Adrenal gland (tissue), 12 donors: ENCODE data around the gene ARMH3. TPM values are rescaled to one million over a fixed set of nuclear protein-coding genes. Genes with fewer than 3 reads are reported as not detected.
A peak's percentile ranks its signal among the peaks of the same experiment; 100 is the strongest.

Experiments
- DNase-seq, 7 donors: peaks; one replicate each; pipeline ENCODE4 v3.0.0-alpha.2; 2019 to 2020
- H3K27ac ChIP-seq, 5 donors: fragments of 200-600 bp; sonication (generic) in 4 of 5; 1 replicate in 3 of 5; 2 replicates in 2 of 5; pipeline versions ENCODE4 v1.5.1 to v1.8.0; 2016 to 2020; ENCODE audit warnings: mild to moderate bottlenecking in 1 of 5
- H3K27me3 ChIP-seq: fragments of 200-600 bp; 2 replicates; pipeline ENCODE4 v1.8.0; 2021
- H3K36me3 ChIP-seq, 2 donors: fragments of 200-600 bp; replicated peaks in 1 of 2; 1 replicate in 1 of 2; 2 replicates in 1 of 2; pipeline versions ENCODE4 v1.5.1 to v1.8.0; 2018 to 2022
- H3K4me1 ChIP-seq, 2 donors: fragments of 200-600 bp; replicated peaks in 1 of 2; 1 replicate in 1 of 2; 2 replicates in 1 of 2; pipeline versions ENCODE4 v1.5.1 to v1.8.0; 2018 to 2021
- H3K4me3 ChIP-seq, 4 donors: fragments of 200-600 bp; sonication (generic) in 3 of 4; one replicate each; pipeline ENCODE4 v1.5.1; 2016 to 2018
- H3K9me3 ChIP-seq, 3 donors: fragments of 200-600 bp; sonication (generic) in 1 of 3; replicated peaks in 1 of 3; 1 replicate in 2 of 3; 2 replicates in 1 of 3; pipeline versions ENCODE4 v1.5.1 to v1.8.0; 2016 to 2021
- CTCF ChIP-seq, 6 experiments: fragments of 450-650 bp in 4 of 6; fragments of 200-600 bp in 2 of 6; sonication (generic) in 1 of 6; IDR thresholded peaks; 1 replicate in 5 of 6; 2 replicates in 1 of 6; pipeline versions ENCODE4 v1.5.1 to v1.8.0; 2016 to 2021; ENCODE audit warnings: antibody characterized with exemption in 6 of 6, mild to moderate bottlenecking in 2 of 6, moderate library complexity in 1 of 6
- POLR2A ChIP-seq, 2 donors: fragments of 450-650 bp; IDR thresholded peaks; one replicate each; pipeline ENCODE4 v1.6.1; 2017; ENCODE audit warnings: antibody characterized with exemption in 2 of 2, mild to moderate bottlenecking in 2 of 2, moderate library complexity in 1 of 2
- WGBS, 4 donors: extraction: QIAGEN DNeasy Blood & Tissue Kit in 2 of 4; methylation state at CpG; one replicate each; pipeline versions ENCODE4 v1.1.5 to v1.1.7; 2013 to 2017; 5-methylcytosine and 5-hydroxymethylcytosine counted together
- intact Hi-C, 2 donors: fragments of 100-400 bp; cut with DNase I; formaldehyde crosslinking; loops; one replicate each; pipeline versions ENCODE4 v1.14.1 to v1.15.0; 2022 to 2023
- polyA plus RNA-seq, 3 donors: library from polyadenylated mRNA; stranded (reverse); fragments of 200-250 nt in 2 of 3; fragments of 350-450 nt in 1 of 3; fragmentation: Illumina TruSeq in 1 of 3; extraction: RNeasy Lipid Tissue Mini Kit (QIAGEN cat#74804) in 1 of 3; gene quantifications; one replicate each; pipeline ENCODE4 v1.2.3, GENCODE V29; 2013 to 2014
- total RNA-seq, 9 donors: library from RNA; depleted of rRNA in 4 of 9; stranded (reverse); fragments of >200 nt in 4 of 9; fragments of 120-200 nt in 1 of 9; fragmentation: NEBNext Ultra II Directional in 1 of 9; extraction: Animal tissue kit (Norgen Biotek cat#: 25700) in 1 of 9; gene quantifications; one replicate each; pipeline versions ENCODE4 v1.1.0 to v1.2.4, GENCODE V29; 2013 to 2023
- donor health status: healthy with polysubstance abuse.
- donor health status: Bipolar disorder and iron deficiency.
- donor health status: DM: yes; HTN: yes; CAD: no.
- donor health status: DM: no; HTN: no; CAD: no.
- donor health status: DM: no; HTN: no; CAD: no.
- donor health status: DM: yes; HTN: yes; CAD: no.

The ARMH3 gene
- total and polyA plus RNA-seq, 12 donors, result 12.6 to 29.7 (median 17.4) TPM

DNA sequence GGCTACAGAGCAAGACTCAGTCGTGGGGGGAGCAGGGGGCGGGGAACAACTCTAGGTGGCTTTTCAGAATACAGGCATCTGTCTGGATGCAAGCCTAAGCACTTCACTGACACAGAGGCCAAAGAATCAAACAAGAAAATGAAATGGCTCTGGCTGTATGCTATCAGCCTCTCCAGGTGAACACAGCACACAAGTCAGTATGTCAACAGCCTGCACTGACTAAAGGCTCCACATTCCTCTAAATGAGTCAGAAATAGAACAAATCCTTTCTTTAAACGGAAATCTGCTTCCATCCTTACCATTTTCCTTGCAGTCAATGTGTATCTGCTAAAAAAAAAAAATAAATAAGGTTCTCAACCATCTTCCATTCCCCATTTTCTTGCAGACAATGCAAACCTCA lies 88.3 kb downstream of the ARMH3 start:
- H3K4me3 ChIP-seq, result no peak overlapping the region
- H3K4me1 ChIP-seq, result peaks cover 10 to 38% of the 10 kb centered on the region in 2 donors
- H3K27me3 ChIP-seq, result no peaks in the 10 kb centered on the region
- 81 to 92% (median 86%) methylated on average over 3 of the region's 3 CpGs for WGBS, 4 donors
- peaks cover 0 to 8% of the 10 kb centered on the region in 2 donors for H3K36me3 ChIP-seq
- no peaks in the 10 kb centered on the region for H3K9me3 ChIP-seq
- DNase-seq, result no peak
- TF ChIP-seq POLR2A (IDR thresholded peaks at IDR 0.05), result no peak
- TF ChIP-seq CTCF (IDR thresholded peaks at IDR 0.05), result no peak
- H3K27ac ChIP-seq, result no peak overlapping the region
- intact Hi-C loops, result no loop called here

- TF ChIP-seq CTCF (IDR thresholded peaks at IDR 0.05) (no peak), POLR2A (IDR thresholded peaks at IDR 0.05) (no peak)
- H3K27me3 ChIP-seq, result no peaks in the 10 kb centered on the region
- H3K27ac ChIP-seq, result no peak overlapping the region
- intact Hi-C loops, result no loop called here
- peaks cover 0 to 6% of the 10 kb centered on the region in 2 donors for H3K36me3 ChIP-seq
- H3K4me1 ChIP-seq, result peaks cover 12 to 36% of the 10 kb centered on the region in 2 donors
- WGBS, 4 donors, result 78 to 100% (median 85%) methylated on average over 1 to 2 of the region's 2 CpGs
- no peak for DNase-seq
- no peak overlapping the region for H3K4me3 ChIP-seq
- H3K9me3 ChIP-seq, result no peaks in the 10 kb centered on the region
These were observed 88.9 kb downstream of the ARMH3 start for GRCh38 chr10:101967119-101967518.

DNA sequence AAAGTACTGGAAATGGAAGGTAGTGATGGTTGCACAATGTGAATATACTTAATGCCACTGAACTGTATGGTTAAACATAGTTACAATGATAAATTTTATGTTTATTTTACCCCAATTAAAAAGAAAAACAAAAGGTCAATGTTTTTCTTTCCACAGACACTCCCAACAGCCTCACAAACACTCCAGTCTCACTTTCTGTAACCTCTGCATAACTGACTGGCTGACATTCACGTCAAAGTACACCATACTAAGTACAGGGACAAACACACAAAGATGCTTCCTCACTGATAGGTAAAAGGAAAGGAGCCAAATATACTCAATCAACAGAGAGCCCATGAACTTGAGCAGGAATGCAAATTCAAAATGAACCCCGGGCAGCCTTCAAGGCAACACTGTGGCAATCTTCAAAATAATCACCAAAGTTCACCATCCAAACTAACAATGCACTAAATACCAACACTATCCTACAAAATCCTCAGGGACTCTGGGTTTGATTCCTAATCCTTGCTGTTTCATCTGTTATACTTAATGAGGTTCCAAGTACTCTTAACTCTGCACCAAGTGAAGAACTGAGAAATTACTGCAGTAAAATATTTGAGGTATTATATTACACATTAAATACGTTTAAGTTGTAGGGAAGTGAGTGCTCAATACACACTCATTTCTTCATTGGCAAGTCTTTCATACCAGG lies 90.8 kb downstream of the ARMH3 start:
- 18 to 34% (median 26%) methylated on average over 3 of the region's 3 CpGs for WGBS, 4 donors
- Histone ChIP-seq H3K27ac (peak overlapping the region in 4 of 5 donors; percentile 23 to 52 (median 42)), H3K9me3 (no peaks in the 10 kb centered on the region), H3K36me3 (no peaks in the 10 kb centered on the region), H3K4me3 (no peak overlapping the region), H3K4me1 (peaks cover 26 to 54% of the 10 kb centered on the region in 2 donors), H3K27me3 (no peaks in the 10 kb centered on the region)
- intact Hi-C loops, result no loop called here
- DNase-seq, result peak in 2 of 7 donors; percentile 28 to 46
- TF ChIP-seq CTCF (IDR thresholded peaks at IDR 0.05) (no peak), POLR2A (IDR thresholded peaks at IDR 0.05) (no peak)

DNA sequence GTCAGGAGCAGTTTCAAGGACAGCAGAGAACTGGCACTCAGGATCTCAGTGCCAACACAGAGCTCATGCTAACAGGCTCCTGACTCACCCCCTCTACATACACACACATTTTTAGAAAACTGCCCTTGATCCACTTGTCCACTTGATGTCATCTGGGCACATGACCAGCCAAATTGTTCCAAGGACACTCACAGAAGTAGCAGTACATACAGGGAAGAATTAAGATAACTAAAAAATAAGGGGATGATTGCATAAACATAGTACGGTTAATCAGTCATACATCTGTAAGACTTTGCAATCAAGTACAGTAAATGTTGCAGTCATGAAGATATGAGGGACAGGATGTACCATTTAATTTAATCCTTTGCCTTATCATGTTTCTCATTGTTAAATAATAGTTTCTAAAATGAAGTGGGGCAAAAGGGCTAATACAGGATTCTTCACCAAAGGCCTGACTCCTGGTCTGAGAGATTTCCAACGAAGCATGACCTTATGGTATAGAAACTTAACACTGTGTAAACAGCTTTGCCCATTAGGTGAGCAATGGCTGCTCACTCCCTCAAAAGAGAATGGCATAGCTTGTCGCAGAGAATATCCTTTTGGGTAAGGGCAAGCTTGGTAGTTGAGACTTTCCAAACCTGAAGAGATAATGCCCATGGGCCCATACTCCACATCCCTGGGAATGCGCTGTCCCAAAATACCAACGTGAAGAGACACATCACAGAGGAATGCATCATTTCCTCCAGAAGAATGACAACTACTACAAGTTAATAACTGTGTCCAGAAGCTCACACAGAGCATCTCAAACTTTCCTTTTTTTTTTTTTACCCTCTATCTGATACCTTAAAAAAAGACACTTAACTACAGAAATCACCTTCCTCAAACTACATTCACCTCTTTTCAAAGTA lies 94.1 kb downstream of the ARMH3 start:
- Histone ChIP-seq H3K36me3 (no peaks in the 10 kb centered on the region), H3K4me3 (no peak overlapping the region), H3K9me3 (no peaks in the 10 kb centered on the region), H3K27me3 (no peaks in the 10 kb centered on the region), H3K4me1 (peaks cover 26 to 35% of the 10 kb centered on the region in 2 donors), H3K27ac (peak overlapping the region; percentile 70 to 93 (median 89))
- peak; percentile 87 to 97 (median 93) for DNase-seq
- no peak for TF ChIP-seq CTCF (IDR thresholded peaks at IDR 0.05)
- TF ChIP-seq POLR2A (IDR thresholded peaks at IDR 0.05), result no peak
- intact Hi-C loops, result no loop called here
- 54 to 60% (median 57%) methylated on average over 5 of the region's 5 CpGs for WGBS, 4 donors
